ENCODE results near the gene ARSG. TPM values are rescaled to one million over a fixed set of nuclear protein-coding genes. Genes with fewer than 3 reads are reported as not detected.
"Not testable (repeated sequence)": the region's sequence is repeated elsewhere in the genome, so short reads cannot be mapped to it uniquely, and the experiment has no call there.

Gene ARSG
- total RNA-seq, result 1.6 TPM

DNA sequence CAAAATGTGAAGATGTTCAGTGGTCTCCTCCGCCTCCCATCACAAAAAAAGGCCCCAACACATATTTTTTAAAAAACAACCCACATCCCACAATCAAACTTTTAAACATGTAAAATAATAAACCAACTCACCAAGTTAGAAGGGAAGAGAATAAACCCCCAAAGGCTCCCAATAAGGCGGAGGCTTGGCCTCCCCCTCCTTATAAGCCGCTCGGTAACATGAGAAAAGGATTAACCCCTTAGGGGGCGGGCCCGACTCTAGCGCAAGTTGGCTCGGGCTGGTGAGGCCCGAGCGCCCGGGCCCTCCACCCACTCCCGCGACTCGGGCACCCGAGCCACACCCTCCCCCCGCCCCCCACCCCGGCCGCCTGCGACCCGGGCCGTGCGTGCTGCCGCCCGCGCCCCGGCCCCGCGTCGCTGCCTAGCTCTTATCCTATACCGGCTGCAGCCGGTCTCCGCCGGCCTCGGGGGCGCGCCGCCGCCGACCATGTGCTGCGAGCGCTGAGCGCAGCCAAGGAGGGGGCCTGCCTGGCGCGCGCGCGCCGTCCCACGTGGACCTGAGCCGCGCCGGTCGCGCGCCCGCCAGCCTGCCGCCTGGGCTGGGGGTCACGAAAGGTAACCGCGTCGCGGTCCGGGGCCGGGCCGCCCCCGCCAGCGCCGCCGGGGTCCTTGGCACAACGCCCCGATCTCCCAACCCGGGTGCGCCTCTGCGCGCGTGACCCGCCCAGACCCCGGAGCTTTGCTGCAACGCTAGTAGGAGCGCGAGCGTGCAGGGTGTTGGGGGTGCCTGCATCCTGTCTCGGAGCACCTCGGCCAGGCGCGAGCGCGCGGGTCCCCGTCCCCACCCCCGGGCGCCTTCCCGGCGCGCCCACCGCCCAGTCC, at the start of gene ARSG, which contains the start of gene SLC16A6:
TSS of gene ARSG (plus strand) at position 541 of the 881 bp plus-strand sequence. CDS start 15,999 bp downstream, outside the sequence.
TSS of gene SLC16A6 (minus strand) at position 173 of the 881 bp plus-strand sequence. CDS start 12,807 bp downstream, outside the sequence.
- peak within 1 kb of the TSS; percentile 79 for H3K27ac ChIP-seq (ENCODE audit: low read depth, low read length)
- H3K36me3 ChIP-seq (ENCODE audit: control insufficient read depth in 3 of 3, insufficient read depth in 3 of 3, low read length in 3 of 3), result no peaks in the 10 kb centered on the region
- H3K27me3 ChIP-seq (ENCODE audit: control insufficient read depth in 3 of 3, insufficient read depth in 3 of 3, low read length in 3 of 3), result peaks cover 0 to 2% (median 0%) of the 10 kb centered on the region in 3 donors
- peaks cover 13 to 26% (median 17%) of the 10 kb centered on the region in 3 donors for H3K4me1 ChIP-seq (ENCODE audit: control insufficient read depth in 3 of 3, insufficient read depth in 3 of 3, low read length in 3 of 3)
- peak within 1 kb of the TSS; percentile 74 to 87 (median 82) for H3K9ac ChIP-seq (ENCODE audit: low read depth in 1 of 3, low read length in 3 of 3)
- no peaks in the 10 kb centered on the region for H3K9me3 ChIP-seq (ENCODE audit: control insufficient read depth in 3 of 3, low read length in 3 of 3)
- H3K4me3 ChIP-seq (ENCODE audit: low read length in 3 of 3), result peak within 1 kb of the TSS; percentile 69 to 83 (median 80)

DNA sequence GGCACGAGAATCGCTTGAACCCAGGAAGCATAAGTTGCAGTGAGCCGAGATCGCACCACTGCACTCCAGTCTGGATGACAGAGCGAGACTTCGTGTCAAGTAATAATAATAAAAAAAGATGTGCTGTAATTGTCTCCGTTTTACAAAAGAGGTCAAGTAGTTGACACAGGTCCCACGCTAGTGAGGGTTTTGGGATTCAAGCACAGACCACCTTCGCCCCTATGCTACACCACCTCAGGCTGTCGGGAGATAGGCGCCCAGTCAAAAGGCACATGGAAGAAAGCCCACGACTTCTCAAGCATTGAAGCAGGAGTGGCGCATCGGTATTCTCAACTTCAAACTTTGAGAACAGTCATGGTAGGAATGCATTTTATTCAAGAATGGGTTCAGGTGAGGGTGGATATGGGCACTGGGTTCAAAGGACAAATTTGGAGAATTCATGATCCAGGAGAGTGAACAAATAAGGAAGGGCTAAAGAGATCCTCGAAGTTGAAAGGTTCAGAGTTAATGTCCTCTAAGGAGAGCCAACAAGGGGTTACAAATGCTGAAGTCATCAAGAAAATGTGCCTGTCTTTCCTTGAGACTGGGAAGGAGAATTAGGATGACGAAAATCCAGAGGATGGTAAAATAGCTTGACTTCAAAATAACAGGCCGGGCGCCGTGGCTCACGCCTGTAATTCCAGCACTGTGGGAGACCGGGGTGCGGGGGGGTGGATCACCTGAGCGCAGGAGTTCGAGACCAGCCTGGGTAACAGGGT, 44.8 kb upstream of the ARSG start:
- no peaks in the 10 kb centered on the region for H3K27me3 ChIP-seq (ENCODE audit: control insufficient read depth in 3 of 3, insufficient read depth in 3 of 3, low read length in 3 of 3)
- peak overlapping the region in 1 of 3 donors; percentile 89 for H3K4me3 ChIP-seq (ENCODE audit: low read length in 3 of 3)
- H3K9ac ChIP-seq (ENCODE audit: low read depth in 1 of 3, low read length in 3 of 3), result no peak overlapping the region
- no peak overlapping the region for H3K27ac ChIP-seq (ENCODE audit: low read depth, low read length)
- no peaks in the 10 kb centered on the region for H3K9me3 ChIP-seq (ENCODE audit: control insufficient read depth in 3 of 3, low read length in 3 of 3)
- H3K36me3 ChIP-seq (ENCODE audit: control insufficient read depth in 3 of 3, insufficient read depth in 3 of 3, low read length in 3 of 3), result peaks cover 1 to 10% (median 6%) of the 10 kb centered on the region in 3 donors
- peaks cover 10 to 13% (median 13%) of the 10 kb centered on the region in 3 donors for H3K4me1 ChIP-seq (ENCODE audit: control insufficient read depth in 3 of 3, insufficient read depth in 3 of 3, low read length in 3 of 3)

DNA sequence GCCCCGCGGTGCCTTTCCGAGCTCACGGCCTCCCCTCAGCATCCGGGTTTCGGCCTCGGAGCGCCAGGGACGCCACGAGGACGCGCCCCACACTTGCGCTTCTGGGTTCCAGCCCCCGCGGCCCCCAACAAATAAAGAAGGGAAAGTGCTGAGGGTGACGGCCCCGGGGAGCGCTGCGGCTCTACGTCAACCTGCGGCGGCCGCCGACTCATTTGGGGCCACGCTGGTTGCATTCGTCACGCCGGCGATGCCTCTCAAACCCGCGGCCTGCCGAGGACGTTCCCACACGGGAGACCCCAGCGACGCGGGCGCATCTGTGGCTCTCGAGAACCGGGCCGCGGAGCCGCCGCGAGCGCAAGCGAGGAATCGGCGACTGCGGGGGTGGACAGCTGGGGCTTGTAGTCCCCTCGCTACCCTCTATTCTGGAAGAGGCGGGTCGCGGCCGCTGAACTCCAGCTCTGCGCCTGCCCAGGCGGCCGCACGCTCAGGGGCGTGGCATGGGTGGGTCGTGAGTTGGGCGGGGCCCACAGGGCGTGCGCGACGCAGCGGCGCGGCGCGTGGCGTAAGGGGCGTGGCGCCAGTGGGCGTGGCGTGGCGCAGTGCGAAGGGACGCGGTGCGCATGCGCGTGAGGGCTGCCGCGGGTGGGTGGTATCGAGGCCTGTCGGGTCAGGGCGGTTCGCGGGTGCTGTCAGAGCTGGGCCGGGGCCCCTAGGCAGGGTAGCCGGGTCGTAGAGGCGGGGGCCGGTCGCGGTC, 43.7 kb upstream of the ARSG start, which contains the start of gene AMZ2:
TSS of gene AMZ2 (plus strand) at position 599 of the 754 bp plus-strand sequence. CDS start 2,145 bp downstream, outside the sequence.
- H3K36me3 ChIP-seq (ENCODE audit: control insufficient read depth in 3 of 3, insufficient read depth in 3 of 3, low read length in 3 of 3), result peaks cover 5 to 13% (median 12%) of the 10 kb centered on the region in 3 donors
- peaks cover 10 to 13% (median 13%) of the 10 kb centered on the region in 3 donors for H3K4me1 ChIP-seq (ENCODE audit: control insufficient read depth in 3 of 3, insufficient read depth in 3 of 3, low read length in 3 of 3)
- H3K9me3 ChIP-seq (ENCODE audit: control insufficient read depth in 3 of 3, low read length in 3 of 3), result no peaks in the 10 kb centered on the region
- H3K27me3 ChIP-seq (ENCODE audit: control insufficient read depth in 3 of 3, insufficient read depth in 3 of 3, low read length in 3 of 3), result no peaks in the 10 kb centered on the region
- peak within 1 kb of the TSS; percentile 98 for H3K27ac ChIP-seq (ENCODE audit: low read depth, low read length)
- H3K4me3 ChIP-seq (ENCODE audit: low read length in 3 of 3), result peak within 1 kb of the TSS; percentile 88 to 92 (median 89)
- peak within 1 kb of the TSS; percentile 98 to 99 (median 98) for H3K9ac ChIP-seq (ENCODE audit: low read depth in 1 of 3, low read length in 3 of 3)

DNA sequence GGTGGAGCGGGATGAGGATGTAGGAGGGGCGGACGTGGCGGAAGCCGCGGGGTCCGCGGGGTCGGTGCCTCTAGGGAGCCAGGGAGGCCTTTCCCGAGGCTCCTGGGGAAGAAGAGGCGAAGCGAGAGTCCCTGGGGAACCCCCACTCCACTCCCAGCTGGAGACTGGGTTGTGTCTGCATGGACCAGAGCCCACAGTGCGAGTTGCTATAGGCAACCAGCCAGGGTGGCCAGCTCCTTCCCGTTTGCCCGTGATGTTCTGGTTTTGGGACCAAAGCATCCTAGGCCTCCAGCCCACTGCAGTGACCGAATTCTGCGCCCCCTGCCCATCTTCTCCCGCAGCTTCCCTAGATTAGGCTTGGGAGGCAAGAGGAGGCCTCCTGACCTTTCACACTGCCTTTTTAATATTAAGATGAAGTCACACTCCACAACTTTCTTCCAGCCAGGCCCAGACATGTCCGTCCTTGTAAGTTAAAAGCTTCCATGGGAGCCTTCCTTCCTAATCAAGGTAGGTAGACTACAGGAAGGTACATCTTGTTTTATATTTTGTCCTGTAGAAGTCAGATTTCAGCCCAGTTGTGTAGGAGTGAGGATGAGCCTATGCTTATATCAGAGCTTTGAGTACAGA, 43.0 kb upstream of the ARSG start:
- Histone ChIP-seq H3K27ac (ENCODE audit: low read depth, low read length) (peak overlapping the region; percentile 98), H3K4me1 (ENCODE audit: control insufficient read depth in 3 of 3, insufficient read depth in 3 of 3, low read length in 3 of 3) (peaks cover 10 to 13% (median 13%) of the 10 kb centered on the region in 3 donors), H3K27me3 (ENCODE audit: control insufficient read depth in 3 of 3, insufficient read depth in 3 of 3, low read length in 3 of 3) (no peaks in the 10 kb centered on the region), H3K4me3 (ENCODE audit: low read length in 3 of 3) (peak overlapping the region; percentile 88 to 92 (median 89)), H3K9me3 (ENCODE audit: control insufficient read depth in 3 of 3, low read length in 3 of 3) (no peaks in the 10 kb centered on the region), H3K9ac (ENCODE audit: low read depth in 1 of 3, low read length in 3 of 3) (peak overlapping the region; percentile 98 to 99 (median 98)), H3K36me3 (ENCODE audit: control insufficient read depth in 3 of 3, insufficient read depth in 3 of 3, low read length in 3 of 3) (peaks cover 5 to 18% (median 17%) of the 10 kb centered on the region in 3 donors)

DNA sequence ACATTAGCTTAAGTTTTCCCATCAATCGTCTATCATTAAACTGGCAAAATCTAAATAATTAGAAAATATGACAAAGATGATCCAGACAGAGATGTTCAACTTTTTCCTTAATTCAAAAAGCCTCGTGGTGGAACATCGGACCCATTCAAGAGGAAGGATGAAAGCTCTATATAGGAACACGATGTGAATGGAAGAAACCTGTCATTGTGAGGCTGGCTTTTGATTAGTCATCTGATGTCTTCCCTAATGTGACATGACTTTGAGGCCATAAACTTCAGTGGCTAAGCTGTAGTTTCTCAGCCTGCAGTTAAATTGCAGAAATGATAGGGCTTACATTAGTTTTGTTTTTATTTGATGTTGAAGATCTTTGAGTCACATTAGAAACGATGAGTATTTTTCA, 42.4 kb upstream of the ARSG start:
- Histone ChIP-seq H3K9me3 (ENCODE audit: control insufficient read depth in 3 of 3, low read length in 3 of 3) (no peaks in the 10 kb centered on the region), H3K4me1 (ENCODE audit: control insufficient read depth in 3 of 3, insufficient read depth in 3 of 3, low read length in 3 of 3) (peaks cover 10 to 13% (median 13%) of the 10 kb centered on the region in 3 donors), H3K4me3 (ENCODE audit: low read length in 3 of 3) (peak overlapping the region in 2 of 3 donors; percentile 88 to 89), H3K9ac (ENCODE audit: low read depth in 1 of 3, low read length in 3 of 3) (peak overlapping the region; percentile 98 to 99 (median 98)), H3K36me3 (ENCODE audit: control insufficient read depth in 3 of 3, insufficient read depth in 3 of 3, low read length in 3 of 3) (peaks cover 5 to 22% (median 21%) of the 10 kb centered on the region in 3 donors), H3K27me3 (ENCODE audit: control insufficient read depth in 3 of 3, insufficient read depth in 3 of 3, low read length in 3 of 3) (no peaks in the 10 kb centered on the region), H3K27ac (ENCODE audit: low read depth, low read length) (peak overlapping the region; percentile 98)

DNA sequence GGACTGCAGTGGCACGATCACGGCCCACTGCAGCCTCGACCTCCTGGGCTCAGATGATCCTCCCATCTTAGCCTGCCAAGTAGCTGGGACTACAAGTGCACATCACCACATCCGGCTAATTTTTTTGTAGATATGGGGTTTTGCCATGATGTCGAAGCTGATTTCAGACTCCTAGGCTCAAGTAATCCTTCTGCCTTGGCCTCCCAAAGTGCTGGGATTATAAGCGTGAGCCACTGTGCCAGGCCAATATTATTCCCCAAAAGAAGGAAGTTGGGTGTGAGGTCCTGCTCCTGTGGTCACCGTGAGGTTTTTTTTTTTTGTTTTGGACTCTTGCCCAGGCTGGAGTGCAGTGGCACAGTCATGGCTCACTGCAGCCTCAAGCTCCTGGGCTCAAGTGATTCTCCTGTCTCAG, 41.9 kb upstream of the ARSG start:
- H3K36me3 ChIP-seq (ENCODE audit: control insufficient read depth in 3 of 3, insufficient read depth in 3 of 3, low read length in 3 of 3), result peaks cover 5 to 27% (median 25%) of the 10 kb centered on the region in 3 donors
- H3K9ac ChIP-seq (ENCODE audit: low read depth in 1 of 3, low read length in 3 of 3), result peak overlapping the region in 1 of 3 donors; percentile 33
- H3K4me3 ChIP-seq (ENCODE audit: low read length in 3 of 3), result peak overlapping the region in 1 of 3 donors; percentile 6
- H3K27ac ChIP-seq (ENCODE audit: low read depth, low read length), result no peak overlapping the region
- H3K9me3 ChIP-seq (ENCODE audit: control insufficient read depth in 3 of 3, low read length in 3 of 3), result no peaks in the 10 kb centered on the region
- no peaks in the 10 kb centered on the region for H3K27me3 ChIP-seq (ENCODE audit: control insufficient read depth in 3 of 3, insufficient read depth in 3 of 3, low read length in 3 of 3)
- H3K4me1 ChIP-seq (ENCODE audit: control insufficient read depth in 3 of 3, insufficient read depth in 3 of 3, low read length in 3 of 3), result peaks cover 10 to 13% (median 13%) of the 10 kb centered on the region in 3 donors

DNA sequence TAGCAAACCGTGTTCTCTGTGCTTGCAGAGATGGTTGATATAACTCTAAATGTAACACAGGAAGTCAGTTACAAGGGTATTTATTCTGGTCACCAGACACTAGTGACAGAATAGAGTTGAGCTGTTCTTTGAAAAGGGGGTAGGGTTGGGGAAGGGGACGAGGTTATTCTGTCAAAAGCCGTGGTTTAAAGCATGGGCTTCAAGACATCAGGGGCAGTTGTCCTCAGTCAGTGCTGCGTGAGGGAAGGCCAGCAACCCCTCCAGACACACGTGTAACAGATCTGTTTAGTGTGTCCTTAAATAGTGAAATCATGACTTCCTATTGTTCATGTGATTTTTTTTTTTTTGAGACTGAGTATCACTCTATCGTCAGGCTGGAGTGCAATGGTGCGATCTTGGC, 37.9 kb upstream of the ARSG start:
- not testable (repeated sequence) for H3K27me3 ChIP-seq (ENCODE audit: control insufficient read depth in 3 of 3, insufficient read depth in 3 of 3, low read length in 3 of 3); H3K9ac ChIP-seq (ENCODE audit: low read depth in 1 of 3, low read length in 3 of 3); H3K4me3 ChIP-seq (ENCODE audit: low read length in 3 of 3); H3K4me1 ChIP-seq (ENCODE audit: control insufficient read depth in 3 of 3, insufficient read depth in 3 of 3, low read length in 3 of 3); H3K9me3 ChIP-seq (ENCODE audit: control insufficient read depth in 3 of 3, low read length in 3 of 3); H3K27ac ChIP-seq (ENCODE audit: low read depth, low read length)
- peaks cover 16 to 49% (median 43%) of the 10 kb centered on the region in 3 donors for H3K36me3 ChIP-seq (ENCODE audit: control insufficient read depth in 3 of 3, insufficient read depth in 3 of 3, low read length in 3 of 3)

DNA sequence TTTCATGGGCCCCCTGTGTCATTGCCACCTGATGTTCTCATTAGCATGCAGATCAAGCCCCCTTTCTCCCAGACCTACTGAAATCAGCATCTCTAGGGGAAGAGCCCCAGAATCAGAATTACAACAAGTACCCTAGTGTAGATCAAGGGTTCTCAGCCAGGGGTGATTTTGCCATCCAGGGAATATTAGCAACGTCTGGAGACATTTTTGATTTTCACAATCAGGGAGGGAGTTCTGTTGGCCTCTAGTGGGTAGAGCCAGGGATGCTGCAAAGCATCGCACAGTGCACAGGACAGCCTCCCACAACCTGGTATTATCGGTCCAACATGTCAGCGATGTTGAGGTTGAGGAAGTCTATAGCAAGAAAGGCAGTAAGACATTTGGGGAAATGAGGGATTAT, 36.1 kb upstream of the ARSG start:
- no peak overlapping the region for H3K27ac ChIP-seq (ENCODE audit: low read depth, low read length)
- no peak overlapping the region for H3K9ac ChIP-seq (ENCODE audit: low read depth in 1 of 3, low read length in 3 of 3)
- peaks cover 16 to 49% (median 43%) of the 10 kb centered on the region in 3 donors for H3K36me3 ChIP-seq (ENCODE audit: control insufficient read depth in 3 of 3, insufficient read depth in 3 of 3, low read length in 3 of 3)
- no peaks in the 10 kb centered on the region for H3K27me3 ChIP-seq (ENCODE audit: control insufficient read depth in 3 of 3, insufficient read depth in 3 of 3, low read length in 3 of 3)
- peaks cover 2 to 7% (median 7%) of the 10 kb centered on the region in 3 donors for H3K4me1 ChIP-seq (ENCODE audit: control insufficient read depth in 3 of 3, insufficient read depth in 3 of 3, low read length in 3 of 3)
- no peaks in the 10 kb centered on the region for H3K9me3 ChIP-seq (ENCODE audit: control insufficient read depth in 3 of 3, low read length in 3 of 3)
- no peak overlapping the region for H3K4me3 ChIP-seq (ENCODE audit: low read length in 3 of 3)

Data from skeletal muscle tissue (tissue), 4 donors.